Esophagus squamous epithelium (tissue), 4 donors: Measurements from ENCODE around the gene NTMT2.

ENCODE experiments used
- POLR2A ChIP-seq, 4 donors: fragments of 450-650 bp; IDR thresholded peaks; one replicate each; pipeline ENCODE4 v1.6.1; 2017; ENCODE audit warnings: antibody characterized with exemption in 4 of 4, mild to moderate bottlenecking in 4 of 4, moderate library complexity in 3 of 4
- TF ChIP-seq, protein P1 (sequence below), 6 experiments: fragments of 450-650 bp in 4 of 6; fragments of 200-600 bp in 2 of 6; sonication (generic) in 2 of 6; IDR thresholded peaks; one replicate each; pipeline ENCODE4 v1.5.1; 2016 to 2019; ENCODE audit warnings: antibody characterized with exemption in 6 of 6, mild to moderate bottlenecking in 4 of 6, moderate library complexity in 4 of 6

GRCh38 chr1:170198090-170198489 lies 52.3 kb downstream of the NTMT2 start:
- TF ChIP-seq, protein P1, sequence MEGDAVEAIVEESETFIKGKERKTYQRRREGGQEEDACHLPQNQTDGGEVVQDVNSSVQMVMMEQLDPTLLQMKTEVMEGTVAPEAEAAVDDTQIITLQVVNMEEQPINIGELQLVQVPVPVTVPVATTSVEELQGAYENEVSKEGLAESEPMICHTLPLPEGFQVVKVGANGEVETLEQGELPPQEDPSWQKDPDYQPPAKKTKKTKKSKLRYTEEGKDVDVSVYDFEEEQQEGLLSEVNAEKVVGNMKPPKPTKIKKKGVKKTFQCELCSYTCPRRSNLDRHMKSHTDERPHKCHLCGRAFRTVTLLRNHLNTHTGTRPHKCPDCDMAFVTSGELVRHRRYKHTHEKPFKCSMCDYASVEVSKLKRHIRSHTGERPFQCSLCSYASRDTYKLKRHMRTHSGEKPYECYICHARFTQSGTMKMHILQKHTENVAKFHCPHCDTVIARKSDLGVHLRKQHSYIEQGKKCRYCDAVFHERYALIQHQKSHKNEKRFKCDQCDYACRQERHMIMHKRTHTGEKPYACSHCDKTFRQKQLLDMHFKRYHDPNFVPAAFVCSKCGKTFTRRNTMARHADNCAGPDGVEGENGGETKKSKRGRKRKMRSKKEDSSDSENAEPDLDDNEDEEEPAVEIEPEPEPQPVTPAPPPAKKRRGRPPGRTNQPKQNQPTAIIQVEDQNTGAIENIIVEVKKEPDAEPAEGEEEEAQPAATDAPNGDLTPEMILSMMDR (IDR thresholded peaks at IDR 0.05) = no peak
- TF ChIP-seq POLR2A (IDR thresholded peaks at IDR 0.05) = no peak
